GM19372 (cell line): Measurements from ENCODE around the gene CENPP.
A peak's percentile ranks its signal among the peaks of the same experiment; 100 is the strongest.

Source experiments
- ATAC-seq: cut with Tn5 transposase; IDR thresholded peaks from one replicate; pipeline ENCODE4 v1.9.1; 2021; ENCODE audit warnings: mild to moderate bottlenecking, low read depth, moderate library complexity; ENCODE audit not compliant: unreplicated experiment

CENPP gene

DNA sequence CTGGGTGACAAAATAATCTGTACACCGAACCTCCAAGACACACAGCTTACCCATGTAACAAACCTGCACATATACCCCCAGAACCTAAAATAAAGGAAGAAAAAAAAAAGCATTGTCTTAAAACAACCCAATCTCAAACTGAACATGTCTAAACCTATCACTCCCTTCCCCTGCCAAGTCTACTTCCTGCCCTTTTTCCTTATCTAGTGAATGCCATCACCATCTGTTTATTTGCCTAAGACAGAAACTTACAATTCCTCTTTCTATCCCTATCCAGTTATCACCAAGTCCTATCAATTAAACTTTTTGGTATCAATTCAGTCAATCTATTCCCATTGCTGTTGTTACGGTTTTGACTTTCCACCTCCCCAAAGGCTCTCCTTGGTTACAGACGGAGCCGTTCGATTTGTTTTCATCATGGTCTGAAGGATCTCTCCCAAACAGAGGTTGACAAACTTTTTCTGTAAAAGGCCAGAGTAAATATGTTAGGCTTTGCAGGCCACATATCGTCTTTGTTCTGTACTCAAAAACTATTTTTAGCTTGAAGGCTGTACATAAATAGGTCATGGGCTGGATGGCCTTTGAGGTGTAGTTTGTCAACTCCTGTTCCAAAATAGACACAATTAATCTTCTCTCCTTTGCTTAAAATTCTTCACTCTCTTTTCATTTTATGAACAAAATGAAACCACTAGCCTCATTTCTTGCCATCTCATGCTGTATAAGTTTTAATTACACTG is 12.7 kb upstream of the CENPP start:
- no peak for ATAC-seq

DNA sequence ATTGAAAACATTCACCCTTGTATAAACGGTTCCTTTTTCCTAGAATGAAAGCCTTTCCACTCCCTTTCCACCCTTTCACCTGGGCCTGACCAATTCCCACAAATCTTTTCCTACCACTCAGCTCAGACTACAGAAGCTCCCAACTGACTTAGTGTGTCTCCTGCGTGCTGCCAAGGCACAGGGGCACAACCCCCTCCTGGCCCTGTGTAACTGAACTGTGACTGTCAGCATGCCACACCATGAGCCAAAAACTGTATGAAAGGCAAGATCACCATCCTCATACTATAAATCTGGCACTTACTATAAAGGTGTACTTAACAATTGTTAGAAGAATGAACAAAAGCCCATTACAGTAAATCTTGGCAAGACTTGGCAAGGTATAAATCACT is 12.1 kb upstream of the CENPP start:
- ATAC-seq: no peak

DNA sequence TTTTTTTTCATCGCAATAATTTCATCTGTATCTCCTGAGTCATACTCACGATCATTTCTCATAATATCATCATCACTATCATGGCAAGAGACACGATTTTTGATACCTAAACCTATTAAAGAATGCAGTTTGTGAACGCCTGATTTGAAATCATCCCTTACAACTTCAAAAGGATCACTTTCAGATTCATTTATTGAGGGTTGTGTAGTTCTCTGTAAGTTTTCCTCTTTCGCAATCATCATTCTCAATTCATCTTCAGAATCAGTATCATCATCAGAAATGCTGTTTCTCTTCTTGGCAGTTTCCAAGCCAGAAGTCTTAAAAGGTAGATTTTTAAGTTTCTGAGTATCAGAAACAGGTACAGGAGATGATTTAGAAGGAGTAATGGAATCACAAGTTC is 10.3 kb upstream of the CENPP start:
- ATAC-seq: no peak

DNA sequence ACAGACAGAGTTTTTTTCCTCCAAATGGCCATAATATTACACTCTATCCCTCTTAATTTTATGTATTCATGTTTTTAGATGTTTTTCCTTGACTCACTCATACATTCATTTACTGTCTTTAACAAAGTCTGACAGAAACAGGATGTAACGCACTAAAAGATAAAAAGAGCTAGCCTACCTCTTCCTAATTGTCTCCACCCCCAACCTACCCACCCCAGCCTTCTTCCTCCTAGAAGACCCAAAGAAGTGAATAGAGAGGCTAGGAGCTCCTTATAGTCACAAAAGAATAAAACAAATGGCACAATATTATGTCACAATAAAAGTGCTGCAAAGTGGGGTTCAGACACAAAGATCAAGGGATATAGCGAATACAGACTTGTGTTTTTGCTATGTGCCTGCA is 1.3 kb upstream of the CENPP start:
- ATAC-seq: no peak

DNA sequence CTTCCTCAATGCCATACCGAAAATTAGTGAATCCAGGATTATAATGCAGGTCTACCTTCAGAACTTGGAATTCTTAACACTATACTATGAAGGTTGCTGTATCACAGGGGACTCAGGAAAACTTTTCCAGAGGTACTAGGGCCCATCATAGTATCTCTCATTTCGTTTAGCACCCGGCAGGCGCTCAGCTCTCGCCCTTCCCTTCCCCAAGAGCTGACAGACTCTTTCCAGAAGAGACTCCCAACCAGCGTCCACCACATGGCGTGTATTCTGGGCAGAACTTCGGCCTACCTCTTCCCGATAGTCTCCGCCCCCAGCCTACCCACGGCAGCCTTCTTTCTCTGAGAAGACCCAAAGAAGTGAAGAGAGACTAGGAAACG is 874 bp upstream of the CENPP start:
- ATAC-seq: no peak

DNA sequence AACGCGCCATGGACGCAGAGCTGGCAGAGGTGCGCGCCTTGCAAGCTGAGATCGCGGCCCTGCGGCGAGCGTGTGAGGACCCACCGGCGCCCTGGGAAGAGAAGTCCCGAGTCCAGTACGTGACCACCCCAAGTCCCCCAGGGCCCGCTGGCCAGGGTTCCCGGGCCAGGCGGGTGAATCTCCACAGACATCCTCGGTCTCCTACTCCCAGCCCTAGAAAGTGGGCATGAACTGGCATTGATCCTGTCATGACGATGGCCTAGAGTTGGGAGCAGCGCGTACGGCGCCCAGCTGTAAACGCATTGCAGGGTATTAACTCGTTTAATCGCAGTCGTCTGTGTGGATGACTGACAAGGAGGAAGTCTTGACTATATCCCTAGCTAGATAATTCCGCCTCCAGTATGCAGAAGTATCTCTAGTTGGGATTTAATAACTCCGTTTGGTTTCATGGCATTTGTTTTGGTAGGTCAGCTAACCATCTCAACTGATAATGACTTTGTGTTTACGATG is 293 bp downstream of the CENPP start:
- peak; percentile 12 for ATAC-seq

DNA sequence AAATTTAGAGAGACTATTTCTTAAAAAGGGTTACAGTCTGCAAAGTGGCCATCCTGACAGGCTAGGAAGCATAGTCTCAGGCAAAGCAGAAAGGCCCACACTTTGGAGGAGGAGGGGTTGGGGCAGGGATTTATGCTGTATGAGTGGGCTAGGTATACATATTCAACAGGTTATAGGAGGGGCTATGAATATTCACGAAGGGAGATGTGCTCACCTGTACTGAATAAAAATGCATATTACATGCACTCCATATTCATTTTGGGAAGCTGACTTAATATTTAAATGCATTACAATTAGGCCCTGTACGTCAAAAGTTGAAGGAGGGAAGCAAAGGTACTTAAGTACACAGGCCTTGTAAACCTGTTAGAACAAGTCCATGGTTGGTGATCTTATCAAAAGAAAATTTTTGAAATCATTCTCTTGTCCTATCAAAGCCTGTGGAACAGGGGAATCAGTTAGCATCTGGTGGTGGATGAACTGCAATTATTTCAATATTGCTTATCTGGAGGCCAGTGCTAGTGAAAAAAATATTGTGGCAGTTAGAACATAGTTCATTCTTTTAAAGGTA is 1.6 kb downstream of the CENPP start:
- no peak for ATAC-seq

DNA sequence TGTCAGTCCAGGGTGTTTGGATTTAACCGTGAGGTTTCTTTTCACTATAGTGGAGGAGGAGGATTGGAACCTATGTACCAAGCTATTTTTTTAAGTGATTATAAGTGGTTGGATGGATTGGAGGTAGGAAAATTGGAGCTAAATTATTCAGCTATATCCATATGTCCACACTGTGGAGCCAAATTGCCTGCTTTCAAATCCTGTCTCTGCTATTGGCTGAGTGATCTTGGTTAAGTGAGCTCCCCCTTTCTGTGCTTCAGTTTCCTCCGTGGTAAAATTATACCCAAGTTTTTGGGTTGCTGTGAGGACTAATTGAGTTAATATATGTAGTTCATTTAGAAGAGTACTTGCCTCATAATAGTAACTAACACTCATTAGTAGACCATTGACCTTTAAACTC is 2.5 kb downstream of the CENPP start:
- ATAC-seq: no peak

DNA sequence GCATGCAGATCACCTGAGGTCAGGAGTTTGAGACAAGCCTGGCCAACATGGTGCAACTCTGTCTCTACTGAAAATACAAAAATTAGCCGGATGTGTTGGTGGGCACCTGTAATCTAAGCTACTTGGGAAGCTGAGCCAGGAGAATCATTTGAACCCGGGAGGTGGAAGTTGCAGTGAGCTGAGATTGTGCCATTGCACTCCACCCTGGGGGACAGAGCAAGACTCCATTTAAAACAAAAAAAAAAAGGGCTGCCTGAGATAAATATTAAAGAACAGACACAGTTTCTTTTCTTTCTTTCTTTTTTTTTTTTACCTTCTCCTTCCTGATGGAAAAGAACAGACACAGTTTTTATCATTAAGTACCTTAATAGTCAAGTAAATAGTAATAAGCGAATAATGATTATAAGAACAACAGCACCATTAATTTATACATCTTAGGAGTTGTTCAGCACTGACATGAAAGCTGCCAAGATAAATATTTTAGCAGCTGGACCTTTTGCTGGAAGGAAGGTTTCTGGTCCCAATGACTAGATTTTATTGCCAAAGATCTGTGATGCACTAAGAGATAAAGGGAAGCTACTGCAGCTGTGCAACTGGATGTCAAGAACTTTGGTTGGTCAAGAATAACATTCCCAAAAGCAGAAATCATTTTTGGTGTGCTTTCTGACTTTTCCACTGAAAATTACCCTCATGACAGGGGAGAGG is 7.0 kb downstream of the CENPP start:
- ATAC-seq: no peak

DNA sequence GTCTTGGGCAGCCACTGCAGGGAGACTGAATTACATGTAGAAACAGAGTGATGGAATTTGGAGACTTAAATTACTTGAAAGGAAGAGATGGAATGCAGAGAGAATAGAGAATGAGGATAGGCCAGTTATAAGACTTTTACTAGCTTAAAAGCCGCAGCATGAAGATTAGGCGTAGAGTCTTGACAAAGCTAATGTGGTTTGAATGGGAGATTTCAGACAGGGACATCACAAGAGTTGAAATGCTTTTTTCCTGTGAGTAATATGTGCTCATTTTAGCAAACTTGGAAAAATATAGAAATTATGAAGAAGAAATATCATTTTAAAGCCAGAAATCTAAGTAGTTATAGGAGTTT is 7.5 kb downstream of the CENPP start:
- ATAC-seq: no peak

DNA sequence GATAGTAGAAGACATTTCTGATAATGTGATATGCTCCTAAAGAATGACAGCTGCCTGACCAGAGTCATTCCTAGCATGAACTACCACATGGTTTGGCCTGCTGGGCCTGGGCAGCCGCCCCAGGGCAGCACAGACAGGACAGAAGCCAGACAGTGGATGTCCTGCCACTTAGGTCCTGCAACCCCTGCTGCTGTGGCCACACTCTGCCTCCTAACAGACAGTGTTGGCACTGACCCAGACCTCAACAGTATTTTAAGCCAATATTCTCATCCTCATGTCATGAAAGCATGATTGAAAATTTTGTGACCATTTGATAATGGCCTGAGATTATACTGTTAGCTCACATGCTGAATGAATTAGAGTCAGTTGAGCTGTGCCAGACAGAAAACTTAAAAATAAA is 15.8 kb downstream of the CENPP start:
- no peak for ATAC-seq

DNA sequence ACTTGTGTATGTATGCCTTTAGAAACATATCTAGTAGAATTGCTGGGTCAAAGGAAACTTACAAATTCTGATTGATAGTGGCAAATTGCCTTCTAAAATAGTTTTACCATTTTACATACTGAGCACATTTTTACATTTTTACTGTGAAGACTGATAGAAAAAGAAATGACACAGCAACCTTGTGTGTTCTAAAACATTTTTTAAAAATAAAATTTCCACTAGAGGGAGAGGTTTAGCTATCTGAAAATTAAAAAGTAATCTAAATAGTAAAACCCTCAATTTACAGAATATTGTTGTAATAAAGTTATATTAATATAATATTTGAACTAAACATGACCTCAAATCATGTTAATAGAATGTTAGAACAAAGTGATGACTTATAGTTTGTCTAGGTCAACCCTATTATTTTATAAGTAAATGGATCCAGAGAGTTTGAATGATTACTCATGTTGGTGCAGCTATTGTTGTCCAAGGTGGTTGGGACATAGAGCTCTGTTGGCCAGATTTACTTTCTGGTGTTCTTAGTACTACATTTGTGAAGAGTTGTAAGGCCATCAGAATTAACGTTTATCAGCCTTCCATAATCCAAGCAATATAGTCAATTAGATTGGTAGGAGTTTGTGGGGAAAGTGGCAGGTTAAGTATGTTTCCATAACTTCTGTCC is 17.2 kb downstream of the CENPP start:
- no peak for ATAC-seq

DNA sequence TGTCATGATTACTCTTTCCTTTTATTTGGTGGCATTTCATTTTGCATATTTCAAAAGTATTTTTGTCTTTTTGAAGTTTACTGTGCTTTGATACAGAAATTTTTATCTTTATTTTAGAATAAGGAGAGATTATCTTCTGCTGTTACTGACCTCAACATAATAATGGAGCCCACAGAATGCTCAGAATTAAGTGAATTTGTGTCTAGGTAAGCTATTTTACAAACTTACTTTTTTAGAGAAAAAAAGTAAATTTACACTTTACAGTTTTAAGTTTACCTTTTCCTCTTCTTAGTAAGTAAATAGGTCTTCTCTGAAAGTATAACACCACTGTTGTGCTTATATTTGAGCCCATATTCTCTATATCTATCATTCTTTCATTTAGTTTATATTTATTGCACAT is 19.8 kb downstream of the CENPP start:
- no peak for ATAC-seq

DNA sequence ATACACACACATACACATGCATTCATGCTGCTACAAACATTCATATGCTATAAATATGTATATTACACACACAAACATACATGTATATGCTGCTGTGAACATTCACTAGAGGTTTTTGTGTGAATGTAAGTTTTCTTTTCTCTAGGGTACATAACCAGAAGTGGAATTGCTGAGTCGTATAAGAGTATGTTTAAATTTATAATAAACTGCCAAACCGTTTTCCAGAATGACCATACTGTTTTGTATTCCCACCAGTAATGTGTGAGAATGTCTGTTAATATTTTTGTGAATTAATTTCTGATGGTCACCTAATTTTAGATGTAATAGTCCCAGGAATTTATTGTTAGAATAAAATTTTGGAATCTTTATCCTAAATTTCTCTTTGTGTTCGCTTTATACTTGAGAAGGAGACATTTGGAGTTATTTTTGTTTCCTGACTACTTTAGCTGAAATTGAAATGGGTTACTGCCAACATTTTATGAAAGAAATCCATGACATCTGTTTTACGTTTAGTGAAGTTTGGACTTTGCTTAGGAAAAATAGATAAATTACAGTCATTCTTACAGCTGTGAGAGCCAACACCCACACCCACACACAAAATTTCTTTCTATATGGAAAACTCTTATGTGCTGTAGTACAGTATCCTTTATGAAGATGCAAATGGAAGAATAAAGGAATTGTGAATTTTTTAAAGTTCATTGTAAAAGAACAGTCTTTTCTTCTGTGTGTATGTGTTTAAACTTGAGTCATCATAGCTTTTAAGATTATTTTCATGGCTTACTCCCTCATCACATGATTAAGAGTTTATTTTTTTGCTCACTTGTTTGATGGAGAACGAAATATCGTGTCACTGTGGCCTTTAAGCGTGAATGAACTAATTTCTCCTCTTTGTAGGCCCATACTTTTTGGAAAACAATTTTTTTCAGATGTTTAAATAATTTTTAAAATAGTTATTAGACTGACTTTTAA is 24.3 kb downstream of the CENPP start:
- no peak for ATAC-seq

DNA sequence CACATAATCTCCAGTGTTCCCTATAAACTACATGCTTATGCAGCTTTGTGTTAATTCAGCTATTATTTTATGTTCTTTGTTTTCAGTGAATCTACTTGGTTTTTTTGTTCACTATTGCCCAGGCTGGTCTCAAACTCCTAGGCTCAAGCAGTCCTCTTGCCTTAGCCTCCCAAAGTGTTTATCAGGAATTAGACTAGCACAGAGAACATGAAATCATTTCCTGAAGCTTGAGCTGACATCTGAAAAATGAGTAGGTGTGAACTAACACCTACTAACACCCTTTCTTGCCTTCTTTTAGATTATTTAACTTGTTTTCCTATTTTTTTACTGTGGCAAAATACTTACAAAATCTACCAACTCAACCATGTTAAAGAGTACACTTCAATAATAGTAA is 25.0 kb downstream of the CENPP start:
- ATAC-seq: no peak

DNA sequence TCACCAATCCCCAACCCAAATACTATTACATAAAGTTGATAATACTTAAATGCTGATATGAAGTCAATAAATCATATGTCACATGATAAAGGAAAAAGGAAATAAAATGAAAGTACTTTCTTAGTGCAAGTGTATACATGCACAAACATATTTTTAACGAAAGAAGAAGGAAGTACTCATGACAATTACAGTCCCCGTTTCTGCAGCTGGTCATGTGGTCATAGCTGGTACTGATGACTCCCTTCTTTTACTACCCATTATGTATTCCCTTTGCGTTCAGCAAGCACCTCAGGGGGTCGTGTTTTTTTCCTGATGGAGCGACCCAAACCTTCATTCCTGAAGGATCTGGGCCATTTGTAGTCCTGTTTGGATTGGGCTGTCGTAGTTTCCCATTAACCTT is 27.3 kb downstream of the CENPP start:
- no peak for ATAC-seq

DNA sequence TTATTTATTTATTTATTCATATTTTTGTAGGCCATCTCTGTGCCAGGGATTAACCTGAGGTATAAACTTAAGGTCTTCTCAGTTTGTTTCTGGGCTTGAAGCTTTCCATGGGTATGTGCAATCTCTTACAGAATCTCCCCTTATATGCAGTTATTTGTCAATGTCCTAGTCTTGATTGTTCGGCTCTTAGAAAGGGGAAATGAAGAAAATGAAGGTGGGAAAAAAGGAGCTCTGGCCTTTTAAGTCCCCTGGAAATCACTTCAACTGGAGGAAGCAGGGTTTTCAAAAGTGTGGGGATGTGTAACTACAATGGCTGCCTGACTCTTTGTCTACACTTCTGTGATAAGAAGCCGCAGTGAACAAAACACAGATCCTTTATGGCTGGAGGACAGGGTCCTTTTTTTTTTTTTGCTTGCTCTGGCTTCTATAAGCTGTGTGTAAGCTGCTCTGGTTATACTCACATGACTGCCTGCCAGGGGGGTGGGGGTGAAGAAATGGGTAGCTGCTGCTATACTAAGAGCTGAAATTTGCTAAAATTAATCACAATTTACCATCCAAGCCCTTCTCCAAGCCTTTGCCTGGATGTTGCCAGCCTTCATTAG is 33.7 kb downstream of the CENPP start:
- no peak for ATAC-seq

DNA sequence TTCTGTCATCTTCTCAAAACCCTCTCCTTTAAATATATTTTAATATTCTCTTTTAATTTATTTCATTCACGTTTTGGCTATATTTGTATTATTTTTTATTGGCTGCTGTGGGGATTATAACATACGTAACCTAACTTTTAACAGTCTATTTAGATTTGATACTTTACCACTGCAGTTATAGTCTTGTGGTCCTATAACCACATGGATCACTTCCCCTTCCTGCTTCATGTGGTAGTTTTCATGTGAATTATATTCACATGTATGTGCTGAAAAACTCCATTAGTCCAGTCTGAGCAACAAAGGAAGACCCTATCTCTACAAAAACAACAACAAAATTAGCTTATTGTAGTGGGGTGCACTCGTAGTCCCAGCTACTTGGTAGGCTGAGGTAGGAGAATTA is 34.3 kb downstream of the CENPP start:
- ATAC-seq: no peak

DNA sequence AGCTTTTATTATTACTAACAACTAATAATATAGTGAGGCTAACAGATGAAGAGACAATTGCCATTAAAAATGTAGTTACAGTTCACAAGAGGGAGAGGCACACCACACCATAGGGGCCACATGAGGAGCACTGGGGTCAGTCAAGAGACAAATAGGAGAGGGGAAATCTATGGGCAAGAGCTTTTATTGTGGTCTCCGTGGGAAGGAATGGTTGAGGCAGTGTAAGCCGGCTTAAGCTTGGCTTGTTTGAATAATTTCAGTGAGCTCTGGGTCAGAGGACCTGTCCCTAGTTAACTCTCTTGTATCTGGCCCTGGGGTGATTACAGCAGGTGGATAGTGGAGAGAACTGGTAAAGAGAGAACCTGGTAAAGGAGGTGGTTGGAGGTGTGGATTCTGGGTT is 43.3 kb downstream of the CENPP start:
- ATAC-seq: no peak

DNA sequence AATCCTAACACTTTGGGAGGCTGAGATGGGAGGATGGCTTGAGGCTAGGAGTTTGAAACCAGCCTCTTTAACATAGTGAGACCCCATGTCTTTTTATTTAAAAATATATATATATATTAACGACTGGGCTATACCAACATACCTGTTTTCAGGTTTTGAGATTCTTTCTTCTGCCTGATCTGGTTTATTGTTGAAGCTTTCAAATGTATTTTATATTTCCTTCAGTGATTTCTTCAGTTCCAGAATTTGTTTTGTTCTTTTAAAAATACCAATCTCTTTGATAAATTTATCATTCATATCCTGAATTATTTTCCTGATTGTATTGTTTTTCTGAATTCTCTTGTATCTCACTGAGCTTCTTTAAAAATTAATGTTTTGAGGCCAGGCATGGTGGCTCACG is 47.4 kb downstream of the CENPP start:
- ATAC-seq: no peak
